GM19452 (cell line): ENCODE measurements around the gene AGRN.
"Not testable (repeated sequence)": the region's sequence is repeated elsewhere in the genome, so short reads cannot be mapped to it uniquely, and the experiment has no call there.

Experiments
- ATAC-seq: cut with Tn5 transposase; IDR thresholded peaks from one replicate; pipeline ENCODE4 v1.9.1; 2021; ENCODE audit not compliant: unreplicated experiment

AGRN gene

GRCh38 chr1:1090424-1091343 is 70.8 kb downstream of the AGRN start:
- no peak for ATAC-seq

DNA sequence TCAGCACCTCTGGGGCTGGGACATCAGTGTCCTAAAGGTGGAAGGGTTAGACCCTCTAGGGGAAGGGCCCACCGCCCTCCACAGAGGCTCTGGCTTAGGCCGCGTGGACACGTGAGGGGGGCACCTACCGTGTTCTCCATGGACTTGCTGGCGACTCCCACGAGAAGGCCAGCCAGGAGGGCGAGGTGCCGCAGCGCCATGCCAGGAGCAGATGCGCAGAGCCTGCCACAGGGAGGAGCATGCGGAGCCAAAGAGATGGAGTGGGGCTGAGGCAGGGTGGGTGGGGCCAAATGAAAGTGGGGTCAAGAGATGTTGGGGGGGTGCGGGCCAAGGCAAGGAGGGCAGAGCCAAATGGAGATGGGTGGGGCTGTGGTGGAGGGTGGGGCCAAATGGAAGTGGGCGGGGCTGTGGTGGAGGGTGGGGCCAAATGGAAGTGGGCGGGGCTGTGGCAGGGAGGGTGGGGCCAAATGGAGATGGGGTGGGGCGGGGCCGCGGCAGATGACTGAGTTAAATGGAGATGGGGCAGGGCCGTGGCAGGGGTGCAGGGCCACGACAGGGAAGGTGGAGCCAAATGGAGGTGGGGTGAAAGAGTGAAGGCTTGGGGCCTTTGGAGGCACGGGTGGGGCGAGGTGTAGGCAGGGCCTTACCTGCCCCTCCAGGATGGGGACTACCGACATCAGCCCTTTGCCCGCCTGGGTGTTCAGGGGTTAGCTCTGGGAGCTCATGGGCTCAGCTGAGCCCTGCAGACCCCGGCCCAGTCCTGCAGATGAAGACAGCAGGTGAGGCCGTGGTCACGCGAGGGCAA is 71.6 kb downstream of the AGRN start:
- no peak for ATAC-seq

DNA sequence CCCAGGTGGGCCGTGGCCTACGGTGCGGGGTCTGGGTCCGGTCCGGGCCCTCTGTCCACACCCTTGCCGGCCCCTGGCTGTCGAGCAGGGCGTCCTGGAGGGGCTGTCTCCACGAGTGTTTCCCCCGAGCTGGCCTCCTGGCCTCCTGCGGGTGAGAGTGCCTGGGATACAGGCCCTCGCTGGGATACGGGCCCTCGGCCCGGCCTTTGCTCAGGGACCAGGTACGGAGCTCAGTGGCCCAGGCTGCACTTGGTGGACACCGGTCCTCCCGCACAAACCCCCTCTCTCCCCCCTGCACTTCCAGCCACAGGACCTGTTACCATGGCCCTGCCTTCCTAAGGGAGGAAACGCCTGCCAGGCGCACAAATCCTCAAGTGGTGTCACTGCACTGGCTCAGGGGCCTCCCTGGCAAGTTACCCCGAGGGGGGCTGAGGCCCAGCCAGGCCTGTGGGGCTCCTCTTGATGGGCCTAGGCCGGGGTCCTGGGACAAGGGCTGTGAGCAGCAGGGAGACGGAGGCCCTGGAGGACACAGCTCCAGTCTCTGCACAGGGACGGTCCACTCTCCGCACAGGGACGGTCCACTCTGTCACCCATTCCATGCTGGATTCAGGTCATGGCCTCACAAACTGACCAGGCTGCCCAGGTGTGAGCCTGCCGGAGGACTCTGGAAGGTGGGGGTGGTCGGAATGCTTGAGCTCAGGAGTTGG is 72.4 kb downstream of the AGRN start:
- ATAC-seq = no peak

DNA sequence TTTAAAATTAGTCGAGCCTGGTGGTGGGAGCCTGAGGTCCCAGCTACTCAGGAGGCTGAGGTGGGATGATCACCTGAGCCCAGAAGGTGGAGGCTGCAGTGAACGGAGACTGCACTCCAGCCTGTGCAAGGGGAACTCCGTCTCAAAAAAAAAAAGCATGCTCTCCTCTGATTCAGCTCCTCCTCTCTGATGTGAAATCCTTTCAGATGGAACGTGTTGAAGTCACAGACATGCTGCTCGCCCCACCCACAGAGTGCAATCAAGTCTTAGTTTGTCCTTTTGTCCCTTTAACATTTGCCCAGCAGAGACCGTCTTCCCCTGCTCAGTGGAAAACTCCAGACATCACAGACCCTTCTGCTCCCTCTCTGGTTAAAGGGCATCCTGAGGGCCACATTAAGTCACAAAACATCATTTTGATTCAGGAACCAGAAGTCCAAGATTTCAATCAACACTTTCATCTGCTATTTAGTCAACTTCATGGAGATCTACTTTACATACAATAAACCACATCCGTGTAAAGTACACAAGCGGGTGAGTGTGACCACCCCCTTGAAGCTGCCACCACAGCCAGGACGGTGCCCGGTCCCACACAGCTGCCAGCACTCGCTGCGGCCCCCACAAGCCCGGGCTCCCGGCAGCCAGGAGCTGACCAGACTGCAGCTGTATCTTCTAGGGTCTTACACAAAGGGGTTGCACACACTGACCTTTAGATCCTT is 73.1 kb downstream of the AGRN start:
- ATAC-seq = no peak

DNA sequence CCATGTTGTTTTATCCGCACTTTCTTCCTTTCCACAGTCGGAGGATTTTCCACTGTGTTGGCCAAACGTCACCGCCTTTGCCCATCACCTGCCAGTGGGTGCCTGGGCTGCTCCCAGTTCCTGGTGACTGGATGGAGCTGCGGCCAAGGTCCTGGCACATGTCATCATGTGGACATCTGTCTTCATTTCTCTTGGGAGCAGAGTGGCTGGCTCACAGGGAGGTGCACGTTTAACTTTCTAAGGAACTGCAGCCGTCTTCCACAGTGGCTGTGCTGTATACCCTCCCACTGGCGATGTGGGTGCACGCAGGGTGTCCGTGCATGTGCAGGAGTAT is 73.7 kb downstream of the AGRN start:
- ATAC-seq = no peak

DNA sequence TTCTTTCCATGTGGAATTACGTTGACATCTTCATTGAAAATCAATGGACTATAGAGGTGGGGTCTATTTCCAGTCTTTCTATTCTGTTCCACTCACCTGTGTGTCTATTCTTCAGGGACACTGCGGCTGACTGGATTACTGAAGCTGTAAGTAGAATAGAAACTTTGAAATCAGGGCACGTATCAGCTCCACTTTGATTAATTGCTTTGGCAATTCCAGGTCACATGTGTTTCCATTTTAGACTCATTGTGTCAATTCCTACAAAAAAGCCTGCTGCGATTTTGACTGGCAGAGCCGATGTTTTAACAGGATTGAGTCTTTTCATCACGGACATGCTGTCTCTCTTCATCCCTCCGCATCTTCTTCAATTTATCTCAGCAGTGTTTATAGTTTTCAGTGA is 75.1 kb downstream of the AGRN start:
- ATAC-seq = no peak

DNA sequence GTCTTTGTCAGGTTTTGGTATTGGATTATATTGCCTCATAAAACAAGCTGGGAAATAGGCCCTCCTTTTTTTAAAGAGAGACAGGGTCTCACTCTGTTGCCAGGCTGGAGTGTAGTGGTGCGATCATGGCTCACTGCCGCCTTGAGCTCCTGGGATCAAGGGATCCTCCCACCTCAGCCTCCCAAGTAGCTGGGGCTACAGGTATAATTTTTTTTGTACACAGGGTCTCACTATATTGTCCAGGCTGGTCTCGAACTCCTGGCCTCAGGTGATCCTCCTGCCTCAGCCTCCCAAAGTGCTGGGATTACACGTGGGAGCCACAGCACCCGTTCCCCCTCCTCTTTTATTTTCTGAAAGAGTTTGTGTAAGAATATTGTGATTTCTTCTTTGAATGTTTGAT is 76.2 kb downstream of the AGRN start:
- ATAC-seq = not testable (repeated sequence)

- no peak for ATAC-seq
Measured at GRCh38 chr1:1098681-1099421, 78.9 kb downstream of the AGRN start.

DNA sequence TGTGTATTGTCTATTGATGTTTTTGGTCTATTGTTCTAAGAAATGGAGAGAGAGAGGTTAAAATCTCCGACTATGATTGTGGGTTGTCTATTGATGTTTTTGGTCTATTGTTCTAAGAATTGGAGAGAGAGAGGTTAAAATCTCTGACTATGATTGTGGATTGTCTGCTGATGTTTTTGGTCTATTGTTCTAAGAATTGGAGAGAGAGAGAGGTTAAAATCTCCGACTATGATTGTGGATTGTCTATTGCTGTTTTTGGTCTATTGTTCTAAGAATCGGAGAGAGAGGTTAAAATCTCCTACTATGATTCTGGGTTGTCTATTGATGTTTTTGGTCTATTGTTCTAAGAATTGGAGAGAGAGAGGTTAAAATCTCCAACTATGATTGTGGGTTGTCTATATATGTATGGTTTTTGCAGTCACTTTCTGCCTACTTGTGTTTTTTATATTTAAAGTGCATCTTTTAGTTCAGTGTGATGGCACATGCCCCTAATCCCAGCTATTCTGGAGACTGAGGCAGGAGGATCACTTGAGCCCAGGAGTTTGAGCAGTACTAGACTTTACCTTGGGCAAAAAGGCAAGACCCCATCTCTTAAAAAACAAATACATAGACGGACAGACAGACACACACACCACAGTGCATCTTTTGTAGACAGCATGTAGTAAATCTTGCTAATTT is 79.7 kb downstream of the AGRN start:
- no peak for ATAC-seq

DNA sequence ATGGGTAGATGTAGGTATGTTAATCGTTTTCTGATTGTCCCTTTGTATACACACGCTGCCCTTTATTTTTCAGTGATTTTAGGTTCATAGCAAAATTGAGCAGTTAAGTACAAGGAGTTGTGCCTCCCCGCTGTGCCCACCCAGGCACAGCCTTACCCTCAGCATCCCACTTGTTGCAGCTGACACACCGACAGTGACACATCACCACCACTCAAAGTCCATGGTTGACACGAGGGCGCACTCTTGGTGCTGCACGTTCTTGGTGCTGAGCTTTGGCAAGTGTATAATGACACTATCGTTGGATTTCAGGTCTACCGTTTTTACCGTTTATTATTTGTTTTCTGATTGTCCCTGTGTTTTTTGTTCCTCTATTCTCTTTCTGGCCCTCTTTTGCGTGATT is 80.4 kb downstream of the AGRN start:
- ATAC-seq = no peak

- no peak for ATAC-seq
Measured at GRCh38 chr1:1101503-1101902, 81.6 kb downstream of the AGRN start.

DNA sequence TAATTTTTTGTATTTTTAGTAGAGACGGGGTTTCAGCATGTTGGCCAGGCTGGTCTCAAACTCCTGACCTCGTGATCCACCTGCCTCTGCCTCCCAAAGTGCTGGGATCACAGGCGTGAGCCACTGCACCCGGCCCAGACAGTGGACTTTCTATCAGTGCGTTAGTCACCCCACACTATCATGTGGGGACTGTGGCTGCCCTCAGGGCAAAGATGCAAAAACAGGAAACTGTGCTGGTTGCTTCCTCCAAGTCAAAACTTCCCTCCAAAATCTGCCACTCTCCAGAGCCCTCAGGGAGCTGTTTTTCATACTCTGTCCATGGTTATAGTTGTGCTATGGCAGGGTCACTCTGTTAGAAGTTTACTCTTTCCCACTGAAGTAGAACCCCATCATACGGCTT is 84.2 kb downstream of the AGRN start:
- not testable (repeated sequence) for ATAC-seq
